ENCODE measurements around the gene PRG3. TPM values are rescaled to one million over a fixed set of nuclear protein-coding genes. Genes with fewer than 3 reads are reported as not detected.

Gene PRG3
- total and polyA plus RNA-seq, 9 of the 15 experiments (the other 6 are each of a cell fraction or from before 2014, with no cell fraction given), result 0.18 to 0.55 (median 0.38) TPM; not detected in 6

DNA sequence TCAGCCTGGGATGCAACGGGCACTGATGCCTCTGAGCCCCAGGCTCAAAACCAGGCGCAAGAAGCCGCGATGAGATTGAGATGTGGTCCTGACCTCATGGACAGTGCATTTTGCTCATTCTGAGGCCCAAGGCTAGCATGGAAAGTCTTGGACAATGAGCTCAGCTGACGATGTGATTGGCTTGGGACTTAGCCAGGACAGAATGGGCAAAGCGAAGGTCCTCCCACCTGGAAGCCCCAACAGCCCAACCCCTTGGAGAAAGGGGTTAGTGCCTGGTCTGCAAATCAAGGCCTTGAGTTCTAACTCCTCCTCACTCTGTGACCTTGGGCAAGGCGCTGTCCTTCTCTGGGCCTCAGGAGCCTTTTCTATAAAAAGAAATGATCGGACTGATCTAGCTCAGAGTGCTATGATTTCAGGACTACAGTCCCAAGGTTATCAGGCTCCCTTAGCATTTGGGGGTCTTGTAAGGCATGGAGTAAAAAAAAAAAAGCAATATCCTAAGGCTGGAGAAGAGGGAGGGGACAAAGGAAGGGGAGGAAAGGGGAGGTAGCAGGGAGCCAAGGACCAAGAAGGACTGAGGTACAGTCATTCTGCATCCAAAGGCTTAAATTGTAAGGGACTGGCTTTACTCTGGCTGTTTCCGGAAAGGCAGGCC, 43.3 kb upstream of the PRG3 start (continued):
- TF ChIP-seq, protein P1, sequence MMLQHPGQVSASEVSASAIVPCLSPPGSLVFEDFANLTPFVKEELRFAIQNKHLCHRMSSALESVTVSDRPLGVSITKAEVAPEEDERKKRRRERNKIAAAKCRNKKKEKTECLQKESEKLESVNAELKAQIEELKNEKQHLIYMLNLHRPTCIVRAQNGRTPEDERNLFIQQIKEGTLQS (IDR thresholded peaks at IDR 0.05), result no peak
- TF ChIP-seq, protein P1 (CRISPR knock-in tag; conservative IDR thresholded peaks at IDR 0.05), result no peak
- TF ChIP-seq XRCC4 (IDR thresholded peaks at IDR 0.05; ENCODE audit: extremely low read depth, insufficient read depth, insufficient read length), result no peak
- 0 out of 2 replicates have a peak, but pooled peaks have one; percentile 12 for TF ChIP-seq ZKSCAN8 (CRISPR knock-in tag; IDR thresholded peaks at IDR 0.05)
- TF ChIP-seq, protein P2, sequence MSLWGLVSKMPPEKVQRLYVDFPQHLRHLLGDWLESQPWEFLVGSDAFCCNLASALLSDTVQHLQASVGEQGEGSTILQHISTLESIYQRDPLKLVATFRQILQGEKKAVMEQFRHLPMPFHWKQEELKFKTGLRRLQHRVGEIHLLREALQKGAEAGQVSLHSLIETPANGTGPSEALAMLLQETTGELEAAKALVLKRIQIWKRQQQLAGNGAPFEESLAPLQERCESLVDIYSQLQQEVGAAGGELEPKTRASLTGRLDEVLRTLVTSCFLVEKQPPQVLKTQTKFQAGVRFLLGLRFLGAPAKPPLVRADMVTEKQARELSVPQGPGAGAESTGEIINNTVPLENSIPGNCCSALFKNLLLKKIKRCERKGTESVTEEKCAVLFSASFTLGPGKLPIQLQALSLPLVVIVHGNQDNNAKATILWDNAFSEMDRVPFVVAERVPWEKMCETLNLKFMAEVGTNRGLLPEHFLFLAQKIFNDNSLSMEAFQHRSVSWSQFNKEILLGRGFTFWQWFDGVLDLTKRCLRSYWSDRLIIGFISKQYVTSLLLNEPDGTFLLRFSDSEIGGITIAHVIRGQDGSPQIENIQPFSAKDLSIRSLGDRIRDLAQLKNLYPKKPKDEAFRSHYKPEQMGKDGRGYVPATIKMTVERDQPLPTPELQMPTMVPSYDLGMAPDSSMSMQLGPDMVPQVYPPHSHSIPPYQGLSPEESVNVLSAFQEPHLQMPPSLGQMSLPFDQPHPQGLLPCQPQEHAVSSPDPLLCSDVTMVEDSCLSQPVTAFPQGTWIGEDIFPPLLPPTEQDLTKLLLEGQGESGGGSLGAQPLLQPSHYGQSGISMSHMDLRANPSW (CRISPR knock-in tag; IDR thresholded peaks at IDR 0.05), result peak; percentile 44; the same call in 1 of the 2 replicates
- peak; percentile 19; the same call in 1 of the 2 replicates for TF ChIP-seq DNMT1 (IDR thresholded peaks at IDR 0.05)
- no peak for TF ChIP-seq PTTG1 (tag; IDR thresholded peaks at IDR 0.05; ENCODE audit: low read depth)
- TF ChIP-seq PCBP1 (IDR thresholded peaks at IDR 0.05; ENCODE audit: low read depth, low read length, poor library complexity, severe bottlenecking), result no peak
- TF ChIP-seq, protein P3, sequence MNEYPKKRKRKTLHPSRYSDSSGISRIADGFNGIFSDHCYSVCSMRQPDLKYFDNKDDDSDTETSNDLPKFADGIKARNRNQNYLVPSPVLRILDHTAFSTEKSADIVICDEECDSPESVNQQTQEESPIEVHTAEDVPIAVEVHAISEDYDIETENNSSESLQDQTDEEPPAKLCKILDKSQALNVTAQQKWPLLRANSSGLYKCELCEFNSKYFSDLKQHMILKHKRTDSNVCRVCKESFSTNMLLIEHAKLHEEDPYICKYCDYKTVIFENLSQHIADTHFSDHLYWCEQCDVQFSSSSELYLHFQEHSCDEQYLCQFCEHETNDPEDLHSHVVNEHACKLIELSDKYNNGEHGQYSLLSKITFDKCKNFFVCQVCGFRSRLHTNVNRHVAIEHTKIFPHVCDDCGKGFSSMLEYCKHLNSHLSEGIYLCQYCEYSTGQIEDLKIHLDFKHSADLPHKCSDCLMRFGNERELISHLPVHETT (CRISPR knock-in tag; conservative IDR thresholded peaks at IDR 0.05 in 1 of 2, IDR thresholded peaks at IDR 0.05 in 1 of 2), result no peak
- TF ChIP-seq, protein P4, sequence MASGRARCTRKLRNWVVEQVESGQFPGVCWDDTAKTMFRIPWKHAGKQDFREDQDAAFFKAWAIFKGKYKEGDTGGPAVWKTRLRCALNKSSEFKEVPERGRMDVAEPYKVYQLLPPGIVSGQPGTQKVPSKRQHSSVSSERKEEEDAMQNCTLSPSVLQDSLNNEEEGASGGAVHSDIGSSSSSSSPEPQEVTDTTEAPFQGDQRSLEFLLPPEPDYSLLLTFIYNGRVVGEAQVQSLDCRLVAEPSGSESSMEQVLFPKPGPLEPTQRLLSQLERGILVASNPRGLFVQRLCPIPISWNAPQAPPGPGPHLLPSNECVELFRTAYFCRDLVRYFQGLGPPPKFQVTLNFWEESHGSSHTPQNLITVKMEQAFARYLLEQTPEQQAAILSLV (tag; IDR thresholded peaks at IDR 0.05), result no peak
- TF ChIP-seq ETS2 (tag; IDR thresholded peaks at IDR 0.05; ENCODE audit: borderline replicate concordance, poor library complexity, severe bottlenecking), result no peak
- TF ChIP-seq ZFP36 (IDR thresholded peaks at IDR 0.05; ENCODE audit: low read depth, low read length, partially characterized antibody), result peak; percentile 47
- TF ChIP-seq ZNF263 (CRISPR knock-in tag; IDR thresholded peaks at IDR 0.05; ENCODE audit: borderline replicate concordance), result no peak
- TF ChIP-seq TAF9B (IDR thresholded peaks at IDR 0.05; ENCODE audit: partially characterized antibody), result no peak
- TF ChIP-seq NR4A1 (CRISPR knock-in tag; IDR thresholded peaks at IDR 0.05), result no peak
- TF ChIP-seq NR4A1 (tag; IDR thresholded peaks at IDR 0.05), result no peak
- no peak for TF ChIP-seq ZNF3 (CRISPR knock-in tag; IDR thresholded peaks at IDR 0.05)

Data from K562 (cell line).